ENCODE measurements around the gene PRKAG2.

The PRKAG2 gene

DNA sequence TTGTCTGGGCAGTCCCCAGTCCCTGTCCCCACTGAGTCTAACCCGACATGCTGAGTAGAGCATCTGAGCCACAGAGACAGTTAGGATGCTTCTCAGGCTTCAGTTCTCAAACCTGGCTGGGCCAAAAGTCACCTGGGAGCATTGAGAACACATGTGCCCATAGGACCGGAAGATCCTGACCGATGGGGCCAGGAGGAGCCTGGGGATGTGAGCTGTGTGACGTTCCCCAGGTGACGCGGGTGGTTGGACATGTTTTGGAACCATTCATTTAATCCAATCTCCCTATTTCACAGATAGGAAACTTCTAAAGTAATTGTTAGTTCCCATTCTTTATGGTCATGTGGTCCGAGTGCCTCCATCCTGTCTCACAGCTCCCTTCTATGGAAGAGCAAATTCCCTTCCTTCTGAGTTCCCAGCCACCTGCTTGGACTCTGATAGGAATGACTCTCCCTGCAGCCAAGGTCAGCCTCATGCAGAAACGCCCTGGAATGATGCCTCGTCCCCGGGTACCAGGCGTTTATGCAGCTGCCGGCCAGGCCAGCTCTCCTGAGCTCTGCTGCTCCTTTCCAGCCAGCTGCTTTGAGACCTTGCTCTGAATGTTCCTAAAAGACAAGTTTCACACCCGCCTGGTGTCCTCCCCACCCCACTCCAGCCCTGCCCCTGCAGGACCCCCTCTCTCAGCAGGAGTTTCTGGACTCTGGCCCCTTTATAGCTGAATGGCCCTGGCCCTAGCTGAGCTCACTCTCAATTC, 190.7 kb downstream of the PRKAG2 start:
- DNase-seq = no peak

DNA sequence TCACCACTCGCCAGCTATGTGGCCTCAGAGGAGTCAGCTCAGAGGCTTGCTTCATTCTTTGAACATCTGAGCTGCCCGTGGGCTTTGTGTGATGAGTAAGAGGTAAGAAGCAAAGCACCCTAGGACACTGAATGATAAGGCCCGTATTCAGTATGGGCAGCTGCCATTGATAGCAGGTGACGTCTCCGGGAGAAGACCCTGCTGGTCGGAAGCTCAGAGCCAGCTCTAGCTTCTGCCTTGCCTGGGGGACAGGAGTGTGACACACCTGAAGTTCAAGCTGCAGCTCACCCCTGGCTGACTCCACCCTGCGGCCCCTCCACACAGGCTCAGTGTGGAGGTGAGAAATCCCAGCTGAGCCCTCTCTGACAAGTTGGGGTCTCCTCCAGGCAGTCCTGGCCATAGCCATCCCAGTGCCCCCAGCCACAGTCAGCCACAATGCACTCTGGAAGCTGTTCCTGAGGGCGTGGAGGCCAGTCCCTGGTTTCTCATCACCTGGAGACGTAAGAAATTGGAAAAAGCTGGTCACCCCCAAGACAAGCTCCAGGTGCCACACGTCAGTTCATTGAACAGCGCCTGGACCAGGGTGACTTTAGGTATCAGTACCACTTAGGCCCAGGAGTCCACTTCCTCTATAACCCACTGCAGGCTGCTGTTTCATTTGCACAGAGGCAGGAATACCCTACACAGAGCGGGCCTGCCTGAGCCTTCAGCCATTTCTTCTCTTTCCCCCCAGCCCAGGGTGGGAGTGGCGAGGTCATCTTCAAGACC, 192.3 kb downstream of the PRKAG2 start:
- no peak for DNase-seq

DNA sequence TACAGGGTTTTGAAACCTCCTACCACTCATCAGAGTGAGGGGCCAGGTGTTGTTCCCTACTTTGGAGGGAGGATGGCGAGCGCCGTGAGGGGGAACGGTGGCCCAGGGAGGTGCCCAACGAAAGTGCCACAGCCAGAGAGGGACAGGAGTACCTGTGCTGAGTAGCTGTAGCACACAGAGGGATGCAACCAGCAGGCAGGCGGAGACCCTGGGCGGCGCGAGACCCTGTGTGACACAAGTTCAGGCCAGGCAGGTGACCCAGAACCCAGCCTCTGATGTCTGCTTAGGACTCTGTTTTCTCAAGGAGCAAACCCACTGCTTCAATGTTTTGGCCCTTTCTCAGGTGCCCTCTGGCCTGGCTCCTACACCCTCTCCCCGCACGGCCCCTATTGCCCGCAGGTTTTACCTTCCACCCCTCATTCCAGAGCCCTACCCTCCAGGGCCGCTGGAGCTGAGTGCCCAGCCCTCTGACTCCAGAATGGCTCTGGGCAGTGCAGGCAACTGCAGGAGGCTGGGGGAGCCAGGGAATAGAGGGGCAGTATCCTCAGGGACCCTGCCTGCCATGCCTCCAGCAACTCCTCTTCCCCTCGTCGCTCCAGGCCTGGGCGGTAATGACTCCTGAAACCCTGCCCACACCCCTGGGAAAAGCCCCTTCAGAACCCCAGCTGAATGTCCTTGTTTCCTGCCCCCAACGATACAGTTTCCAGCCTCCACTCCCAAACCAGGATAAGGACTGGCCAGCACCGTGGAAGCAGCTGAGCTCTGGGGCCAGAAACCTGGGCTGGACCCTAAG, 193.1 kb downstream of the PRKAG2 start:
- DNase-seq = no peak

DNA sequence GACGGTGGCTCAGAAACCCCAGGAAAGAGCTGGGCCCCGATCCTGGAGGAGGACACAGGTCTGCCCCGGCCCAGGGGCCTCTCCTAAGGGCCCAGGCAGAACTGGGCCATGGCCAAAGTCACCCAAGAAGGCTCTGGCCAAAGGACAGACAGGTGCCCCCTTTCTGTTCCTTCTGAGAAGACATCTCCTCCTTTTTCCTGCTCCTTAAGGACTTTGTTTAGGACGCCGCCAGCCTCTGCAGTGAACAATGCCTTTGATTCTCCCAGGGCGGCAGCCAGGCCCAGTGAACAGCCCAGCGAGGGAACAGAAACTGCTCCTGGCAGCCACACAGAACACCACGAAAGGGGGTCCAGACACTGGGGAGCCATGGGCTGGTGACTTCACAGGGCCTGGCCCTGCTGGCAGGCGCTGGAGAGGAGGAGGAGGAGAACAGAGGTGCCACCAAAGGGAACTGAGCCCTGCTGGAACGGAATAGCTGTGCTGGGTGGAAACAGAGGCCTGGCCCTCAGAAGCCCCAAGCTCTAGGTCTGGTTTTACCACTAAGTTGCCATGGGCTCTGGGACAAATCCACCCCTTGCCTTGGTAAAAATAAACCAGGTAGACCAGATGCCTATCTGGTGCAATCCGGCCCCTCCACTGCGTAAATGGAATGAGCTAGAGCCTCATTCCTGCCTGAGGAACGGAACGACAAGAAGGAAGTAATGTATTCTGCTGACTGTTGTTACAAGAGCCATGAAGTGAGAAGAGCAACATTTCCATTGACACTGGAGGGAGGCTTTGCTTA, 193.9 kb downstream of the PRKAG2 start:
- no peak for DNase-seq

DNA sequence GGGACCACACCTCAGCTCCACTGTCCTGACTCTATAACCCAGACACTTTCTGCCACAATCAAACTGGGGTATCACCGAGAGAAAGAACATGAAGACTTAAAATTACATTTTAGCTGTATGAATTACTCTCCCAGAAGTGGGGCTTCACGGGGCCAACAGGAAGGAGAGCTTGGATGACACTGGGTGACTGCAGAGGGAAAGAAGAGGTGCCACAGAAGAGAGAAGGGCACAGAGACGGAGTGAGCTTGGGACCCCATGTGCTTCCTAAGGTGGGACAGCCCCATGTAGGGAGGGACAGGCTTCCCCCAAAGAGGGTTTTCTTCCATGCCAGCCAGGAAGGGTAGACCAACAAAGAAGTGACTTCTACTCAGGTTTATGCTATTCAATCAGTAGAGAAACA, 195.2 kb downstream of the PRKAG2 start:
- no peak for DNase-seq

DNA sequence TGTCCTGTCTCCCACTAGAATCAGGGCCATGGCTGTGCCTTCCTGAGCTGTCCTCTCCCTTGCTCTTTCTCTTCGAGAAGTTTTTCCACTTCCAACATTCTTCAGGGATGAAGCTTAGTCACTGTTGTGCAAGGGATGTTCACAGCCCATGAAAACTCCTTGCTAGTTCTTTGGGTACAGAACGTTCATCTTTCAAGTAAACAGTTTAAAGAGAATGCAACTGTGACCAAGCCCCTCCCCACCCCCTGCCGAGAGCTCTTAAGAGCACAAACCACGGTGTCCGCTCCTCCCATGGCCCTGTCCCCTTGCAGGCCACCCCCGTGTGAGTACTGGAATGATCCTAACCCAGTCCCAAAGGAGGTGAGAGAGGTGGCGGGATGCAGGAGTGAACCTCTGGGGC, 196.1 kb downstream of the PRKAG2 start:
- DNase-seq = no peak

DNA sequence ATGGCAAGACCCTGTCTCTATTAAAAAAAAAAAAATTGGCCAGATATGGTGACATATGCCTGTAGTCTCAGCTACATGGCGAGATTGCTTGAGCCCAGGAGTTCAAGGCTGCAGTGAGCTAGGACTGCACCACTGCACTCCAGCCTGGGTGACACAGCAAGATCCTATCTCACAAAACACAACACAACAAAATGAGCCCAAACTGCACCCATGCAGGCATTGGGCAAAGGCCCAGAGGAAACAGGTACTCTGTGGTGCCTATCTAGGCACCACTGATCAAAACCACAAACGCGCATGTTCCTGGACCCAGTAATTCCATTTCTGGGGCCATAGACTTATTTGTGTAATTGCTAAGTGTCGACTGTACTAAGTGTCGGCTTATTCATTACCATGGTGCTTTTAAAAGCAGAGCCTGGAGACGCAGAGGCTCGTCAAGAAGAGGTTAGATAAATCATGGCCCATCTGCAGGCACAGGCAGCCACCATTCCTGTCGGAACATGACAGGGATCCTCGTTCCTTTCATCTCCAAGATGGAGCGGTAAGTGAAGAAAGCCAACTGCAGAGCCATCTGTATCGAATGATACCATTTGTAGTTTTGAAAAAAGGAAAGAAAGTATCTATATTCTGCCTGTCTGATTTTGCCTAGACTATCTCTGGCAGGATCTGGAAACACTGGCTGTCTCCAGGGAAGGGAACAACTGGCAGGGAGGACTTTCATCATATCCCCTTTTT, 196.9 kb downstream of the PRKAG2 start:
- DNase-seq = no peak

DNA sequence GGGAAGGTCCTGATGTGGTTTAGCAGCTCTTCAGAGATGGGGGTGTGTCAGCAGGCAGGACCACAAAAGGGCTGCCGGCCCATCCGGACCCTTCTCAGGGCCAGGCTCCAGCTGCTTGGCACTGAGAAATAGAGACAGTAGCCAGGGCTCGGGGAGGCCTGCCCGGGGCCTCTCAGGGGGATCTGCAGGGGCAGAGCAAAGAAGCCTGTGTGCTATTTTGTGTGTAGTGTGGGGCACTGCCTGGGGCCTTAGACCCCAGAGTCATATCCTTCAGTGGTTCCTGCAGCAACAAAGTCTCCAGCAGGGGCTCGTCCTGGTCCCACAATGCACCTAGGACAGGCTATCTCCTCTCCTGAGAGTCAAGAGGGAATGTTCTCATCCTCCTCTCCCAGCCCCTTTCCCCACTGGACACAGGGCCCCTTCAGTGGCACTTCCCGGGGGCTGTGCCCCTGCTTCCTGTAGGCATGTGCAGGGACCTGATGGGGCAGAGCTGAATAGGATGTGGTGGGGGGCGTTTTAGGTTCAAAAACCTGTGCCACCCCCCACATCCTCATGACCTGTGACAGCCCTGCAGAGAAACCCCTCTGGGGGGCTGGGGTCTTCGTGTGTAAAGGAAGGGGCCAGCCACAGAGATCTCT, 197.7 kb downstream of the PRKAG2 start:
- no peak for DNase-seq

DNA sequence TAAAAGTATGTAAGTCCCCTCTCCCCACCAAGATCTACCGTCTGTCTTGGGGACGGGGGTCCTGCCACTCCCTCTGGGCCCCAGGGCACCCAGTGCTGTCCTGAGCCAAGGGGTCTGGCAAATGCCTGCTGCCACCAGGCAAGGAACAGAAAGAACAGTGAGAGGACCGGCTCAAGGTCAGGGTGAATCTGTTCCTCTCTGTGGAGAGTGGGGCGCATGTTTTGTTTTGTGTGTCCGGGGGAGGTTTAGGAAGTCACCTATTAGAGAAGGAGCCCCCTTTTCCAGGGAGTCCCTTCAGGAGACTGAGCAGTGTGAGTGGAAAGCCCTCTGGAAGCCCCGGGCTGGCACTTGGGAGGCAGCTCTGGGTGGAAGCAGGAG, 198.7 kb downstream of the PRKAG2 start:
- DNase-seq = no peak

DNA sequence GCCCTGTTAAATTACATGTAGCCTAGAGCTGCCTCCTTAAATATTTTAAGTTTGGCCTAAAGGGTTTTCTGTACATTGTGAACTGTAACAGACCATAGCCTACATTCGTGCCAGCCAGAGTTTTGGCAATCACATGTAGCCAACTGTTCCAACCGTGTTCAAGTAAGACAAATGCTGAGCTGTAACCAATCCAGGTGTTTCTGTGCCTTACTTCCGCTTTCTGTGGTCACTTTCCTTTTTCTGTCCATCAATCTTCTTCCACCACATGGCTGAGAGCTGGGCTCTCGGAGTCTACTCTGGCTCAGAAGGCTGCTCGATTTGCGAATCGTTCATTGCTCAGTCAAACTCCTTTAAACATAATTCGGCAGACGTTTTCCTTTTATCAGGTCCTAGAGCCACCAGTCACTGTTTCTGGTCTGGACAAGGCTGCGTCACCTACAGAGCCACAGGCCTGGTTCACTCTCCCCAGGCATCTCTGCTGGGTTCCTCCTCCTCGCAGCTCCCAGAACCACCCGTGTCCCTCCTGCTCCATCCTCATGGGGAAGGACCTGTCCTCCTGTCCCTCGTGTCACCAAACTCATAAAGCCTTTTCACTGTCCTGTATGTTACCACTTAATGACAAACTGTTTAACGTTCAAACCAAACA, 199.2 kb downstream of the PRKAG2 start:
- DNase-seq = no peak

DNA sequence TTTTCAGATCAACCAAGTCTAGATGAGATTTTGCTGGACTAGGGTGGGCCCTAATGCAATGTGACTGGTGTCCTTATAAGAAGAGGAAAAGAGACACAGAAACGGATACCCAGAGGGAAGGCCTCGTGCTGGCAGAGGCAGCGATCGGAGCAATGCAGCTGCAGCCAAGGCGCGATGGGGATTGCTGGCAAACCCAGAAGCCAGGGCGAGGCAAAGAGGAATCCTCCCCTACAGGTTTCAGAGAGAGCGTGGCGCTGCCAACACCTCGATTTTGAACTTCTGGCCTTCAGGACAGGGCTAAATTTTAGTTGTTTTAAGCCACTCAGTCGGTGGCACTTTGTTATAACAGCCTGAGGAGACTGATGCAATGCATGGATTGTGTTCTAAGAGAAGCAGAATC, 200.2 kb downstream of the PRKAG2 start:
- DNase-seq = no peak

DNA sequence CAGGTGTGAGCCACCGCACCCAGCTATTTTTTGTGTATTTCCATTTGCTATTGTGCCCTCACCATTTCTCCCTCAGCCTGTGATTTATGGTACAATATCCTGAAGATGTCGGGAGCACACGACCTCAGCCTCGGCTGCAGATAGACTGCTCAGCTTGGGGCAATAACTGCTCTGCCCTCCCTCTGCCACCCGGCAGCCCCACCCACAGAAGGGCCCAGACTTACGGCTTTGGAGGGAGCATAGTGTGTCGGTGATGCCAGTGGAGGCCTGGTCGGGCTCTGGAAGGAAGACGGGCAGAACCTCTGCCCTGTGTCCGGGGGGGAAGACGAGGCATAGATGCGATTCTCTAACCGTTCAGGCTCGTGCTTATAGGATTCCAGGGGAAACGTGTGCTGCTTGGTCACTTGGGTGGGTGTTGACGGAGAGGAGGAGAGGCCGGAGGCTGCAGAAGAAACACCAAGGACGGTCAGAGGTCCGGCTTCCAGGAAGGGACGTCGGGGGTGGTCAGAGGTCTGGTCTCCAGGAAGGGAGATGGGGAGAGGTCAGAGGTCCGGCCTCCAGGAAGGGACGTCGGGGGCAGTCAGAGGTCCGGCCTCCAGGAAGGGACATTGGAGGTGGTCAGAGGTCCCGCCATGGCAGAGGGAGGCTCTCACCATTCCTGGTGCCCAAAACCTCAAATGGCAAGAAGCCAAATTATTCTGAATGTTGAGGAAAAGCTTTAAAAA, 201.6 kb downstream of the PRKAG2 start:
- DNase-seq = no peak

DNA sequence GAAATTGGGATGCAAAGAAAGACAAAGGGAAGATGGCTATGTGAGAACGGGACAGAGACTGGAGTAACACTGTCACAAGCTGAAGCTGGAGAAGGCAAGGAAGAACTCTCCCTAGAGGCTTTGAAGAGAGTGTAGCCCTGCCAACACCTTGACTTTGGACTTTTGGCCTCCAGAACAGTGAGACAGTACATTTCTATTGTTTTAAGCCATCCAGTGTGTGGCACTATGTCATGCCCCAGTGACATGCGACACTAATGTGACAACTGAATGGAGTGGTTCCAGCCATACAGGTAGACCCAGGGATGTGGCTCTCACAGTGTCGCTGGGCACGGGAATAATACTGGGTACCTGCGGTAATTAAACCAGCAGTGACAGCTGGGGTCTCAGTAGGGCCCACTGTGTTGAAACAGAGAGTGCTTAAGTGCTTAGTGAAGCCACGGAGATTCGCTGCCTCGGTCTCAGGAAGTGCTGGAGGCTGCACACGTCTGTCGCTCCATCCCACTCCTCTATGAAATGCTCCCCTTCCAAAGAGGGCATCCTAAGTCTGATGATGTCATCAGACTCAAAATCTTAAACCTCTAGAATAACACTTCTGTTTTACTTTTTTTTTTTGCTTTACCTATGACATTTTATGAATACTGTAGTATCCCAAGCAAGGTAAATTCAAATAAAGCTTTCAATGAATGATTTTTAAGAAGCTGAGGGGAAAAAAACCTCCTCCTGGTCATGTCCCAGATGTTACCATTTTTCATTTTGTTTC, 202.6 kb downstream of the PRKAG2 start:
- no peak for DNase-seq

DNA sequence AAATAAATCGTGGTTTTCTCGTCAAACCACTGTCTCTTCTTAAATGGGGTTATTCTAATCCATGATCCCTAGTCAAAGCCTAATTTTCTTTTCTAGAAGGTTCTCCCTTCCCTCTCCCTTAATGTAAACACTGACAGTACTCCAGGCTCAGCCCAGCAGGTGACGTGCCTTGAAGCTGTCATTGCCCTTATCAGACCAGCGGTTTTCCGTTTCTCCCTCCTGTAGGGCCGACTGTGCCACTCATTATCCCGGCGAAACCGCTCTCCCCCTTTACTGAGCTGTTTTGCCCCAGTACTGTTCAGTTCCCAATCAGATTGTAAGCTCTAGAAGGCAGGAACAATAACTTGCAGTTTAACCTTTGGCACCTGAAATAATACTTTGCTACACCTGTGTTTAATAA, 203.7 kb downstream of the PRKAG2 start:
- no peak for DNase-seq

DNA sequence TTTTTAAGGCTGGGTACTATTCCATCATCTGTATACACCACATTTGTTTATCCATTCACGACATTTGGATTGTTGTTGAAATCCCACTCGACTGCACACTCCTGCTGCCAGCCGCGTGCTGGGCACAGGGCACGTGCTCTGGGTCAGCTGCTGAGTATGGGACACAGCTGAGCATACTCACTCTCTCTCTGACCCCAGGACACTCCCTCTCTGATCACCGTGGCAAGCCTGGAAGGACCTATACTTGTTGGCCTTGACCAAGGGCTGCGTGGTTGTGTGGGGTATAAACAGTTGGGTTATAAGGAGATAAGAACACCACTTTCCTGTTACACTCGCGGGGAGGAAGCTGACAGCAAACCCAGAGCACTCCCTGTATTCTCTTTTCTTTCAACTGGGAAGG, 204.2 kb downstream of the PRKAG2 start:
- no peak for DNase-seq

DNA sequence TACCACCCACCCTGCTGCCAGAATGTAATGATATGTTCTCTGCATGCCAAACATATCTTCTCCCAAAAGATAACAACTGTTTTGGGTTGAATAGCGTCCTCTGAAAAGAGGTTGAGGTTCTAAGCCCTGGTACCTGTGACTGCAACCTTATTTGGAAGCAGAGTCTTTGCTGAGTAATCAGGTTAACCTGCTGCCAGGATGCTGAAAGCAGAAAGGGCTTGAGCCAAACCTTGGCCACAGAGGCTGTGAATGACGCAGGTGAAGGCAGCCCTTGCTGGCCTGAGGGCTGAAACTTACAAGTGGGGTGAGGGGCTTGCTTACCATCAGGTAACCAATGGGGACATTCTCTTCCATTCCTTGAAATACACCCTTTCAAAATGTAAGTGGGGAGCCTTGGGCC, 205.4 kb downstream of the PRKAG2 start:
- no peak for DNase-seq

DNA sequence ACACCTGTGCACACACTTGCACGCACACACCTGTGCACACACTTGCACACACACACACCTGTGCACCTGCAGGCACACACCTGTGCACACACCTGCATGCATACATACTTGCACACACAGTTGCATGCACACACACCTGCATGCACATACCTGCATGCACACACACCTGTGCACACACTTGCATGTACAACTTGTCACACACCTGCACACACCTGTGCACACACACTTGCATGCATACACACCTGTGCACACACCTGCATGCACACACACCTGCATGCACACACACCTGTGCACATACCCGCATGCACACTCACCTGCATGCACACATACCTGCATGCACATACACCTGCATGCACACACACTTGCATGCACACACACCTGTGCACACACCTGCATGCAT, 207.2 kb downstream of the PRKAG2 start:
- DNase-seq = no peak

DNA sequence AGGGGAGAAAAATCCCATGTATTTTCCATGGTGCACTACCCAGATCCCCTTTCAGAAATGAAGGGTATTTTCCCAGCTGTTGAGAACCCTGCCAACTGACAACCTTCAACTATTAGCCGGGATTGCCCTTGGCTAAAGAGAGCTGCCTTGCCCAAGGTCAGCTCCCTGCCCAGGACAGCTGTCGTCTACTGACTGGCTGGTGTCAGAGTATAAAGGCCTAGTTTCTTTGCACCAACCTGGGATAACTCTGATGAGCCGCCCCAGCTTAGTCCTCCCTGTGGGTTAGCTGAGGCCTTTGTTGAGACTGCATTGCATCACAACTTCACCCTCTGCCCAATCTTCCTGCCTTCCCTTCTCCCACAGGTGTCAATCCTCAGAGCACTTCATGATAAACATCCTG, 210.0 kb downstream of the PRKAG2 start:
- DNase-seq = no peak

DNA sequence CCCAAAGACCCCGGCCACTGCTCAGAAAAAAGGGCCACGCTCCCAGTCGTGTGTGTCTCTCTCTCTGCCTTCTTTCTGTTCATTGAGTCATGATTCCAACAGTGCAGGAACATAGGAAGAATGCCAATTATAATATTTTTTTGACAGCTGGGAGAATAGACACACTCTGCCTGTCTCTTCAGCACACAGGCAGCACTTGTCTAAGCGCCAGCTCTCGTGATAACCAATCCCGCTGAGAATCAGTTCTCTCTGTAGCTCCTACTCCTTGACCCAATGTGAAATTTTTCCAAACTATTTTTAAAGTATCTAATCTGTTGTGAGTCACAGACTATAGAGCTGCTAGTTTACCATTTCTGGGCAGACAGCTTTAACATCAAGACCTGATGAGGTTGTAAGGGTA, 211.5 kb downstream of the PRKAG2 start:
- no peak for DNase-seq

DNA sequence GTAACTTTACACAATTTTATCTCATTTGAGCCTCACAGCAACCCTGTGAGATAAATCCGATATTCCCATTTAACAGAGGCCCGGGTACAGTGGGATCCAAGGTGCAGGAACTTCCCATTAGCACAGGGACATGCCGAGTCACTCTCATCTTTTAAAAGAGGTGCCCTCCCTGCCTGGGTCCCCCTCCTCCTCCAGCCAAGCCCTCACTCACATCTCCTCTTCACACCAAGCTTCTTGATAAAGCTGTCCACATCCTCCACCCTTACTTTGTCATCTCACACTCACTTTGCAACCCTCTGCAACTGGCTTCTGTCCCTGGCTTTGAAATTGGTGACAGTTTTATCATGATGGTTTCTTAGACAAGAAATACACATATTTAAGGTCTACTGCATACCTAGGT, 212.6 kb downstream of the PRKAG2 start:
- no peak for DNase-seq
